Spleen (tissue), 7 donors: ENCODE results near the gene UBR1.

ENCODE experiments used
- CTCF ChIP-seq, 11 experiments: fragments of 200-600 bp in 7 of 11; fragments of 450-650 bp in 4 of 11; sonication (generic) in 4 of 11; IDR thresholded peaks in 8 of 11; conservative IDR thresholded peaks in 3 of 11; 1 replicate in 7 of 11; 2 replicates in 4 of 11; pipeline versions ENCODE4 v1.4.0 to v1.8.0; 2016 to 2021; ENCODE audit warnings: antibody characterized with exemption in 11 of 11, inconsistent platforms in 4 of 11, mild to moderate bottlenecking in 1 of 11
- POLR2A ChIP-seq, 3 donors: fragments of 450-650 bp; IDR thresholded peaks; one replicate each; pipeline ENCODE4 v1.5.1; 2017; ENCODE audit warnings: antibody characterized with exemption in 3 of 3, mild to moderate bottlenecking in 1 of 3
- POLR2AphosphoS5 ChIP-seq, 3 donors: sonication (generic); formaldehyde crosslinking; IDR thresholded peaks; one replicate each; pipeline ENCODE4 v1.5.1; 2017; ENCODE audit warnings: antibody characterized with exemption in 3 of 3
- donor health status: DM: no; HTN: no; CAD: no; lungs with moderate emphysema.
- donor health status: DM: no; HTN: no; CAD: no.
- donor health status: DM: no; HTN: no; CAD: no.

DNA sequence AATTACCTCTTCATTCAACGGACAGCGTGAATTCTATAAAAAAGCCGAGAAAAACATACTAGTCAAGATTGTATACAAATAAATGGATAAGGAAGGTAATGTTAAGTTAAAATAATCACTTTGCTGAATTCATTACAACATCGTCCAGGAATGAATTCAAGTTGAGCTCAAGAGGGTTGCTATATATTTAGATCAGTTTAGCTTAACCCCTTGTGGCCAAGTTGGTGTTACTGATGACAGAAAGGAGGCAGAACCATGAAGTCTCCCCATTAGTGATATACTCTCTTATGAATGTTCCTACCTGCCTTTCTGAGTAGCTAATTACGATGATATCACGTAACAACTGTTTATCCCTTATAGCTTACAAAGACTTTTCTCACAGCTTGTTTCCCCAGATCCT, 34.9 kb downstream of the UBR1 start:
- TF ChIP-seq CTCF (IDR thresholded peaks at IDR 0.05 in 8 of 11, conservative IDR thresholded peaks at IDR 0.05 in 3 of 11) (no peak), POLR2A (IDR thresholded peaks at IDR 0.05) (no peak), POLR2AphosphoS5 (IDR thresholded peaks at IDR 0.05) (no peak)
